HEK293T (cell line): ENCODE data around the gene MAEA.
A peak's percentile ranks its signal among the peaks of the same experiment; 100 is the strongest.

Experiments used
- CTCF ChIA-PET: fragments of 350-600 bp; formaldehyde crosslinking; extraction: SDS; loops from one replicate; lab custom pipeline; 2021; ENCODE audit warnings: antibody characterized with exemption, inconsistent platforms; lab: Yijun Ruan, JAX
- POLR2A ChIA-PET: fragments of 350-600 bp; formaldehyde crosslinking; extraction: SDS; loops from one replicate; lab custom pipeline; 2020; ENCODE audit warnings: antibody characterized with exemption, inconsistent platforms; lab: Yijun Ruan, JAX
- DNase-seq: peaks from one replicate; pipeline ENCODE4 v3.0.0; 2012; ENCODE audit warnings: mixed read lengths; ENCODE audit errors: extremely low spot score
- ARNT ChIP-seq: fragments of 450-650 bp; IDR thresholded peaks from 2 replicates; pipeline ENCODE4 v1.6.1; 2017; ENCODE audit warnings: mild to moderate bottlenecking
- BHLHE40 ChIP-seq: fragments of 450-650 bp; IDR thresholded peaks from 2 replicates; pipeline ENCODE4 v1.6.1; 2016; ENCODE audit warnings: mild to moderate bottlenecking, moderate library complexity, borderline replicate concordance
- CTBP1 ChIP-seq: fragments of 450-650 bp; IDR thresholded peaks from 2 replicates; pipeline ENCODE4 v1.6.1; 2016; ENCODE audit warnings: borderline replicate concordance
- ELF4 ChIP-seq: fragments of 450-650 bp; IDR thresholded peaks from 2 replicates; pipeline ENCODE4 v1.6.1; 2017; ENCODE audit warnings: antibody characterized with exemption
- FOXA1 ChIP-seq: fragments of 450-650 bp; IDR thresholded peaks from 2 replicates; pipeline ENCODE4 v1.6.1; 2016; ENCODE audit warnings: mild to moderate bottlenecking
- FOXK2 ChIP-seq: fragments of 450-650 bp; IDR thresholded peaks from 2 replicates; pipeline ENCODE4 v1.6.1; 2016; ENCODE audit warnings: mild to moderate bottlenecking
- FOXM1 ChIP-seq: fragments of 450-650 bp; IDR thresholded peaks from 2 replicates; pipeline ENCODE4 v1.6.1; 2017; ENCODE audit warnings: mild to moderate bottlenecking, borderline replicate concordance
- HDGF ChIP-seq: fragments of 450-650 bp; IDR thresholded peaks from 2 replicates; pipeline ENCODE4 v1.6.1; 2017; ENCODE audit warnings: antibody characterized with exemption, borderline replicate concordance
- L3MBTL2 ChIP-seq: fragments of 450-650 bp; conservative IDR thresholded peaks from 2 replicates; pipeline ENCODE4 v1.6.1; 2016; ENCODE audit warnings: mild to moderate bottlenecking
- LEF1 ChIP-seq: fragments of 450-650 bp; IDR thresholded peaks from 2 replicates; pipeline ENCODE4 v1.6.1; 2017; ENCODE audit warnings: mild to moderate bottlenecking, borderline replicate concordance
- NFRKB ChIP-seq: fragments of 450-650 bp; IDR thresholded peaks from 2 replicates; pipeline ENCODE4 v1.6.1; 2016; ENCODE audit warnings: mild to moderate bottlenecking, moderate library complexity
- SP1 ChIP-seq: fragments of 450-650 bp; IDR thresholded peaks from 2 replicates; pipeline ENCODE4 v1.6.1; 2017
- SUZ12 ChIP-seq: fragments of 450-650 bp; IDR thresholded peaks from 2 replicates; pipeline ENCODE4 v1.6.1; 2016; ENCODE audit warnings: mild to moderate bottlenecking
- TARDBP ChIP-seq: fragments of 450-650 bp; IDR thresholded peaks from 2 replicates; pipeline ENCODE4 v1.6.1; 2016
- ZNF384 ChIP-seq: fragments of 450-650 bp; IDR thresholded peaks from 2 replicates; pipeline ENCODE4 v1.6.1; 2016
- TF ChIP-seq, protein P1 (sequence below): fragments of 450-650 bp; IDR thresholded peaks from 2 replicates; pipeline ENCODE4 v1.6.1; 2016

The MAEA gene

DNA sequence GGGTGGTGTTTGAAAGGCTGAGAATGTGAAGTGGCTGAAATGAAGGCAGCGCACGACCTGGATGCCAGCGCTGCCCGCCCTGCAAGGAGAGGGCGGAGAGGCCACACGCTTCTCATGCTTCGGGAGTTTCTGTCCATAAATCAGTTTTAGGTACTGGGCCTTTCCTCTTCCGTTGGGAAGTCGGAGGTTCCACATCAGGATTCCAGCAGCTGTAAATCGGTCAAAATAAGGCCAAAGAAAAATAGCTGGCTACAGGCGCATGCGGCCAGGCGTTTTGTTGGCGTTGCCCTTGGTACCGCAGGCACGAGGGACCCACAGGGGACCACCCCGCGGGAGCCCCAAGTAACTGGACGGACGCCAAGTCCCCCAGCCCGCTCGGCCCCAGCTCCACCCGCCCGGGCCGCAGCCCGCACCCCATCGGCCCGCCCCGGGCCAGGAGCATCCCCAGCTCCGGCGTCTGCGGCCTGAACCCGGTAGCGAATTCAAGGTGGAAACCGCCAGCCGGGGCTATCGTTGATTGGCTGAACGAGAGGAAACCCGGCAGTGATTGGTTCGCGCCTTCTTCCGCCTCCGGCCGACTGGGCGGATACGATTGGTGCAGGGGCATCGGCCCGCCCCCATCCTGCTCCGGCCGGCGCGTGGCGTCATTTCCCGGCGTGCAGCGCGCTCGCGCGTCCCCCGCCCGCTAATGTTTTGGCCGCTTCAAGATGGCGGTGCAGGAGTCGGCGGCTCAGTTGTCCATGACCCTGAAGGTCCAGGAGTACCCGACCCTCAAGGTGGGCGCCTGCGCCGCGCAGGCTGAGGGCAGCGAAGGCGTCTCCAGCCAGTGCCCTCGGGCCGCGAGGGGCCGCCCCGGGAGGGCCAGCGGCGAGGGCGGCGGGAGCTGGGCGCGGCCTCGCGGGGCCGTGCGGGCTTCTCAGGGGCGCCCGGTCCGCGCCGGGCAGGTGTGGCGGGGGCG lies at the start of gene MAEA:
Gene MAEA (plus strand): TSS at position 685 of the 958 bp plus-strand sequence. CDS start 23 bp downstream, at position 708.
- CTCF ChIA-PET = no interaction called here
- POLR2A ChIA-PET = interaction anchor here (0.8 to 3.1 kb wide), 9 partner anchors 10 to 57 kb away, joined by 3 to 13 read pairs (median 4); partner anchors contain the start of genes CTBP1 and UVSSA
- DNase-seq = peak; percentile 100
- TF ChIP-seq SUZ12 = no peak
- TF ChIP-seq ZNF384 = no peak
- no peak for TF ChIP-seq LEF1
- TF ChIP-seq FOXK2 = no peak
- TF ChIP-seq ELF4 = peak; percentile 83
- TF ChIP-seq FOXM1 = no peak
- no peak for TF ChIP-seq SP1
- TF ChIP-seq, protein P1, sequence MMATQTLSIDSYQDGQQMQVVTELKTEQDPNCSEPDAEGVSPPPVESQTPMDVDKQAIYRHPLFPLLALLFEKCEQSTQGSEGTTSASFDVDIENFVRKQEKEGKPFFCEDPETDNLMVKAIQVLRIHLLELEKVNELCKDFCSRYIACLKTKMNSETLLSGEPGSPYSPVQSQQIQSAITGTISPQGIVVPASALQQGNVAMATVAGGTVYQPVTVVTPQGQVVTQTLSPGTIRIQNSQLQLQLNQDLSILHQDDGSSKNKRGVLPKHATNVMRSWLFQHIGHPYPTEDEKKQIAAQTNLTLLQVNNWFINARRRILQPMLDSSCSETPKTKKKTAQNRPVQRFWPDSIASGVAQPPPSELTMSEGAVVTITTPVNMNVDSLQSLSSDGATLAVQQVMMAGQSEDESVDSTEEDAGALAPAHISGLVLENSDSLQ = no peak
- no peak for TF ChIP-seq ARNT
- TF ChIP-seq L3MBTL2 = peak; percentile 91
- TF ChIP-seq TARDBP = no peak
- no peak for TF ChIP-seq NFRKB
- TF ChIP-seq CTBP1 = no peak

DNA sequence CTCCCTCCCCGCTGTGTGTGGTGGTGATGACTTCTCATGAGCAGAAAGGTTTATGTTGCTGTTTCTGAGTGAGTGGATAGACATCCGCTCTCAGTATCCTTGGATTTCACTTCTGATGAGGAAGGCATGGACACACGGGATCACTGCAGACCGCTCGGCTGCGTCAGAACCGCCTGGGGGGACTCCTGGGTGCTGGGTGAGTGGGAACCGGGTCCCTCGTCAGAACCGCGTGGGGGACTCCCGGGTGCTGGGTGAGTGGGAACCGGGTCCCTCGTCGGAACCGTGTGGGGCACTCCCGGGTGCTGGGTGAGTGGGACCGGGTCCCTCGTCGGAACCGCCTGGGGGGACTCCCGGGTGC lies 49.8 kb upstream of the MAEA start:
- no peak for DNase-seq
- CTCF ChIA-PET = no interaction called here
- TF ChIP-seq LEF1 (no peak), ZNF384 (no peak), SUZ12 (no peak), BHLHE40 (no peak), CTBP1 (no peak), ELF4 (no peak), L3MBTL2 (no peak), HDGF (no peak), ARNT (no peak), TARDBP (no peak), SP1 (no peak), NFRKB (no peak), FOXA1 (no peak), FOXM1 (no peak), FOXK2 (no peak)
- TF ChIP-seq, protein P1 = no peak
- POLR2A ChIA-PET = no interaction called here

- DNase-seq = no peak
- ChIA-PET POLR2A (no interaction called here), CTCF (no interaction called here)
- TF ChIP-seq HDGF (no peak), LEF1 (no peak), SP1 (no peak), CTBP1 (no peak), BHLHE40 (no peak), ZNF384 (no peak), TARDBP (no peak), L3MBTL2 (no peak), ARNT (no peak)
- TF ChIP-seq, protein P1 = no peak
Measured at GRCh38 chr4:1240721-1241465, 48.8 kb upstream of the MAEA start.

- CTCF ChIA-PET = no interaction called here
- POLR2A ChIA-PET = no interaction called here
- TF ChIP-seq ELF4 = no peak
- no peak for TF ChIP-seq ZNF384
- TF ChIP-seq FOXK2 = no peak
- TF ChIP-seq SP1 = no peak
- TF ChIP-seq SUZ12 = no peak
- TF ChIP-seq ARNT = no peak
- no peak for TF ChIP-seq FOXA1
- TF ChIP-seq TARDBP = no peak
- TF ChIP-seq, protein P1 = no peak
- TF ChIP-seq LEF1 = no peak
- no peak for TF ChIP-seq CTBP1
- no peak for TF ChIP-seq L3MBTL2
- no peak for TF ChIP-seq HDGF
- no peak for TF ChIP-seq BHLHE40
- no peak for TF ChIP-seq NFRKB
- no peak for DNase-seq
Measured at GRCh38 chr4:1241466-1241935, 48.2 kb upstream of the MAEA start.
